A549 (cell line): ENCODE results near the gene SVIL.

ENCODE experiments used
- BHLHE40 ChIP-seq: IDR thresholded peaks from 2 replicates; pipeline ENCODE4 v1.6.1; 2012; ENCODE audit warnings: low read depth, low read length, inconsistent platforms
- HDAC2 ChIP-seq: fragments of 200-600 bp; sonication (generic); IDR thresholded peaks from 2 replicates; pipeline ENCODE4 v1.6.1; 2016
- POLR2A ChIP-seq: IDR thresholded peaks from 2 replicates; pipeline ENCODE4 v1.6.1; 2012; ENCODE audit warnings: mild to moderate bottlenecking, low read length
- RAD21 ChIP-seq, 2 experiments: fragments of >200 bp in 1 of 2; sonication (Bioruptor Twin) in 1 of 2; formaldehyde crosslinking in 1 of 2; IDR thresholded peaks in 1 of 2; conservative IDR thresholded peaks in 1 of 2; 2 replicates in 1 of 2; 3 replicates in 1 of 2; pipeline ENCODE4 v1.6.1; 2012 to 2018; ENCODE audit warnings: inconsistent platforms in 1 of 2
- ZC3H11A ChIP-seq: fragments of 450-650 bp; IDR thresholded peaks from 2 replicates; pipeline ENCODE4 v1.6.1; 2014; ENCODE audit warnings: antibody characterized with exemption, mild to moderate bottlenecking
- TF ChIP-seq, protein P1 (sequence below): fragments of >200 bp; sonication (Bioruptor Twin); formaldehyde crosslinking; IDR thresholded peaks from 3 replicates; pipeline ENCODE4 v1.5.1; 2016
- TF ChIP-seq, protein P2 (sequence below): fragments of 200-600 bp; sonication (generic); IDR thresholded peaks from 2 replicates; pipeline ENCODE4 v1.6.1; 2016; ENCODE audit warnings: antibody characterized with exemption, mild to moderate bottlenecking, moderate library complexity
- TF ChIP-seq, protein P3 (sequence below): fragments of 150-350 bp; IDR thresholded peaks from 2 replicates; pipeline ENCODE4 v1.6.1; 2014; ENCODE audit warnings: low read depth, mild to moderate bottlenecking, low read length

DNA sequence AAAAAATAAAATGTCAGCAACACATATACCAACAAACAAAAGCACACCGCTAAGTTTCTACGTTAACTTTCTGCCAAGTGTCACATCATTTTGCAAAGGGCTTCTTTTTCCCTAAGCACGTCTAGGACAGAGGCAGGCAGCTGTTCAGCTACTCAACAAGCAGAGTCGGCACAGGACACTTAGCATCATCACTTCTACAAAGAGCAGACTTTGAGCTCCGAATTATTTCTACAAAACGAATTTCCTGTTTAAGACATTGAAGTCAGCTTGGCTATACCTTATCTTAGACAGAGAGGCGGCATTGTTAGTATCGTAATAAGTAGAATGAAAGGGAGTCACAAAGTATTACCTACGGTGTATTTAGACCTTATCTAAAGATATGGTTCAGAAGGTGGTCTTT, 110.1 kb downstream of the SVIL start:
- TF ChIP-seq, protein P1, sequence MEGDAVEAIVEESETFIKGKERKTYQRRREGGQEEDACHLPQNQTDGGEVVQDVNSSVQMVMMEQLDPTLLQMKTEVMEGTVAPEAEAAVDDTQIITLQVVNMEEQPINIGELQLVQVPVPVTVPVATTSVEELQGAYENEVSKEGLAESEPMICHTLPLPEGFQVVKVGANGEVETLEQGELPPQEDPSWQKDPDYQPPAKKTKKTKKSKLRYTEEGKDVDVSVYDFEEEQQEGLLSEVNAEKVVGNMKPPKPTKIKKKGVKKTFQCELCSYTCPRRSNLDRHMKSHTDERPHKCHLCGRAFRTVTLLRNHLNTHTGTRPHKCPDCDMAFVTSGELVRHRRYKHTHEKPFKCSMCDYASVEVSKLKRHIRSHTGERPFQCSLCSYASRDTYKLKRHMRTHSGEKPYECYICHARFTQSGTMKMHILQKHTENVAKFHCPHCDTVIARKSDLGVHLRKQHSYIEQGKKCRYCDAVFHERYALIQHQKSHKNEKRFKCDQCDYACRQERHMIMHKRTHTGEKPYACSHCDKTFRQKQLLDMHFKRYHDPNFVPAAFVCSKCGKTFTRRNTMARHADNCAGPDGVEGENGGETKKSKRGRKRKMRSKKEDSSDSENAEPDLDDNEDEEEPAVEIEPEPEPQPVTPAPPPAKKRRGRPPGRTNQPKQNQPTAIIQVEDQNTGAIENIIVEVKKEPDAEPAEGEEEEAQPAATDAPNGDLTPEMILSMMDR, result no peak
- TF ChIP-seq HDAC2 (no peak), BHLHE40 (no peak), POLR2A (no peak), RAD21 (conservative IDR thresholded peaks at IDR 0.05 in 1 of 2, IDR thresholded peaks at IDR 0.05 in 1 of 2) (no peak), ZC3H11A (no peak)
- TF ChIP-seq, protein P2, sequence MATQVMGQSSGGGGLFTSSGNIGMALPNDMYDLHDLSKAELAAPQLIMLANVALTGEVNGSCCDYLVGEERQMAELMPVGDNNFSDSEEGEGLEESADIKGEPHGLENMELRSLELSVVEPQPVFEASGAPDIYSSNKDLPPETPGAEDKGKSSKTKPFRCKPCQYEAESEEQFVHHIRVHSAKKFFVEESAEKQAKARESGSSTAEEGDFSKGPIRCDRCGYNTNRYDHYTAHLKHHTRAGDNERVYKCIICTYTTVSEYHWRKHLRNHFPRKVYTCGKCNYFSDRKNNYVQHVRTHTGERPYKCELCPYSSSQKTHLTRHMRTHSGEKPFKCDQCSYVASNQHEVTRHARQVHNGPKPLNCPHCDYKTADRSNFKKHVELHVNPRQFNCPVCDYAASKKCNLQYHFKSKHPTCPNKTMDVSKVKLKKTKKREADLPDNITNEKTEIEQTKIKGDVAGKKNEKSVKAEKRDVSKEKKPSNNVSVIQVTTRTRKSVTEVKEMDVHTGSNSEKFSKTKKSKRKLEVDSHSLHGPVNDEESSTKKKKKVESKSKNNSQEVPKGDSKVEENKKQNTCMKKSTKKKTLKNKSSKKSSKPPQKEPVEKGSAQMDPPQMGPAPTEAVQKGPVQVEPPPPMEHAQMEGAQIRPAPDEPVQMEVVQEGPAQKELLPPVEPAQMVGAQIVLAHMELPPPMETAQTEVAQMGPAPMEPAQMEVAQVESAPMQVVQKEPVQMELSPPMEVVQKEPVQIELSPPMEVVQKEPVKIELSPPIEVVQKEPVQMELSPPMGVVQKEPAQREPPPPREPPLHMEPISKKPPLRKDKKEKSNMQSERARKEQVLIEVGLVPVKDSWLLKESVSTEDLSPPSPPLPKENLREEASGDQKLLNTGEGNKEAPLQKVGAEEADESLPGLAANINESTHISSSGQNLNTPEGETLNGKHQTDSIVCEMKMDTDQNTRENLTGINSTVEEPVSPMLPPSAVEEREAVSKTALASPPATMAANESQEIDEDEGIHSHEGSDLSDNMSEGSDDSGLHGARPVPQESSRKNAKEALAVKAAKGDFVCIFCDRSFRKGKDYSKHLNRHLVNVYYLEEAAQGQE, result no peak
- TF ChIP-seq, protein P3, sequence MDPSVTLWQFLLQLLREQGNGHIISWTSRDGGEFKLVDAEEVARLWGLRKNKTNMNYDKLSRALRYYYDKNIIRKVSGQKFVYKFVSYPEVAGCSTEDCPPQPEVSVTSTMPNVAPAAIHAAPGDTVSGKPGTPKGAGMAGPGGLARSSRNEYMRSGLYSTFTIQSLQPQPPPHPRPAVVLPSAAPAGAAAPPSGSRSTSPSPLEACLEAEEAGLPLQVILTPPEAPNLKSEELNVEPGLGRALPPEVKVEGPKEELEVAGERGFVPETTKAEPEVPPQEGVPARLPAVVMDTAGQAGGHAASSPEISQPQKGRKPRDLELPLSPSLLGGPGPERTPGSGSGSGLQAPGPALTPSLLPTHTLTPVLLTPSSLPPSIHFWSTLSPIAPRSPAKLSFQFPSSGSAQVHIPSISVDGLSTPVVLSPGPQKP, result no peak
